GM19240 (cell line): ENCODE results near the gene SNTG2.

Experiments used
- DNase-seq: peaks from one replicate; pipeline ENCODE4 v3.0.0; 2011; ENCODE audit warnings: low spot score; ENCODE audit not compliant: insufficient read length

Gene SNTG2

GRCh38 chr2:987789-988188 is 37.1 kb downstream of the SNTG2 start:
- DNase-seq, result no peak

DNA sequence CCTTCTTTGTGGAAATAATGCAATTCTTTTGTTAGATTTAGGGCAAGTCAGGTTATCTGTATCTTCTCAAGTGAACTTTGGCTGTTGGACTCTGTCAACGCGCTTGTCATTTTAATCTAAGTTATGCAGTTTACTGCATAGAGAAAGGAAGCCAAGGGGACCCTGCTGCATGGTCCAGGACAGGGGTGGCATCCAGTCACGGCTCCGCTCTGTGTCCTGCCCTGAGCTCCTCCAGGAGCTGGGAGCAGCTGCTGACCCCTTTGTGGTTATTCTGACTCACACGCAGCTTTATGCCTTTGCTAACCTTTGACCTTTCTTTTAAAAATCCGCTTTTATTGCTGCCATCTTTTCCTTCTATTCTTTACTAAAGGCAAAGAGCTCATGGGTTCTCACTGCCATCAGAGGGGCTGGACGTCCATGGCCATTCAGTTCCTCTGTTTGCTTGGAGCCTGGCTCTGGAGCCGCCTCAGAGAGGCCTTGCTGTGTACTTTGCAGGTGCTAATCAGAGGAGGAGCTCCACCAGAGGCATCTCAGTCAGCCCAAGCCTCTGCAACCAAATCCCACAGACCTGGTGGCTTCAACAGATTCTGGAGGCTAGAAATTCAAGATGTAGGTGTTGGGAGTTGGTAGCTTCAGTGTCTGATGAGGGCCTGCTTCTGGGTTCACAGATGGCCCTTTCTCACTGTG is 39.3 kb downstream of the SNTG2 start:
- no peak for DNase-seq

DNA sequence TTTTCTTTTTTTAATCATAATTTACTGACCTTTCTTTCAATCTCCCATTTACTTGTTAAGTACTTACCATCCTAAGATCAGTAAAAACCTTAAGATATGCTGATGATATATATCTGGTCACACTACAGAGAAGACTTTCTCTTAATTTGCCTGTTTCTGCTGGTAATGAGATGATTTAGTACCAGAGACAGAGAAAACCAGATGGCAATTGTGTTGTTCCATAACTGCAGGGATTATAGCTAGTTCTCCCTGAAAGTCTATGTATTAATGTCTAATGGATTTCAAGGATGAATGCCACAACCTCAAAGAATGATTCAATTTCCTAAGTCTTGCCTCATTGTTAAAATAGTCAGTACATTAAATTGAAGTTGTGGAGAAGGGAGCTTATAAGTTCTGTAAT is 40.3 kb downstream of the SNTG2 start:
- no peak for DNase-seq

- DNase-seq, result no peak
Measured at GRCh38 chr2:1002350-1002749, 51.7 kb downstream of the SNTG2 start.

DNA sequence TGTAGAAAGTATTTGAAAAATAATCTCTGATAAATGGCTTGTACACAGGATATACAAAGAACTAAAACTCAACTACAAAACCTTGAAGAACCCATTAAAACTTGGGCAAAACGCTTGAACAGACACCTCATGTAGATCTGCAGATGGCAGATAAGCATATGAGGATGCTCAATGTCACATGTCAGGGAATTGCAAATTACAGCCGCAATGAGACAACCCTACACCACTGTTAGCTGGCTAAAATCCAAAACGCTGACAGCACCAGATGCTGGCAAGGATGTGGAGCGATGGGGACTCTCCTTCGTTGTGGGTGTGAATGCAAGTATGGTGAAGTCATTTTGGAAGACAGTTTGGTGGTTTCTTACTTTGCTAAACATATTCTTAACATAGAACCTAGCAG is 53.7 kb downstream of the SNTG2 start:
- no peak for DNase-seq

DNA sequence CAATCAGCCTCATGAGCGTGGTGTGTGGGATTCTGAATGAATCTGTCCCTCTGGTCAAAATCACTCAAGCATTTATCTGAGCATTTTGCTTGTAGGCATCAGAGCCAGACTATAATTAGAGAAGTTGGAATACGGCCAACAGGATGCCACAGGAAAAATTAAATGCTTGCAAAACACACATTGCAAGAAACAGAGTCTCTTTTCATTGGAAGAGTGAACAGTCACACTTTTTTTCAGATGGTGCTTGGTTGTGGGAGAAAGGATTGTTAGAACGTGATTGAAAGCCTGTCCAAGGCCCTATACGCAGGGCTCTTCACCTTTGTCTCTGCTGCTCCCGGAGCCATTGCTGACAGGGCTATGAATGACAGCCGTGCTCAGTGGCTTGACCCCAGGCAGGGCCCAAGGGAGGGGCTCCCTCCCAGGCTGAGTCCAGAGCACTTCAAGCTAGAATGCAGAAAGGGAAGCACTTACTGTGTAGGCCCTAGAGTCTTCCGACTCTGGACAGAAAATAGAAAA is 59.8 kb downstream of the SNTG2 start:
- no peak for DNase-seq

DNA sequence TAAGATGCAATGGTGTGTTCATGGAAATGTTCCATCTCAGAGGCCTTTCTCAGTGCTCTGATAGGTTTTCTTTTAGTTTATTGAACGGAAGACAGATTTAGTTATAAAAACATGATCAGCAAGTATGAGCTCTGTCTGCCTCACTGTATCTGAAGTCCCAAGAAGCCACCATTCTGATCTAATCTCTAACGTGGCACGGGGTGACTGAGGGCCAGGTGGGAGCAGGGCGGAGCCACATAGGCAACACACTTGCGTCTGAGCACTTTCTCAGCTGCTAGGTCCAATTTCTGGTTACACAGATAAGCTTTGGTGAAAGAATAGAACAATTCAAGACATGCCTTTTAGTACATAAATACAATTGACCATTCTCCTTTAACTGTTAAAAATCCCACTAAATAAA is 60.4 kb downstream of the SNTG2 start:
- DNase-seq, result no peak

- DNase-seq, result no peak
Measured at GRCh38 chr2:1011985-1012384, 61.3 kb downstream of the SNTG2 start.

DNA sequence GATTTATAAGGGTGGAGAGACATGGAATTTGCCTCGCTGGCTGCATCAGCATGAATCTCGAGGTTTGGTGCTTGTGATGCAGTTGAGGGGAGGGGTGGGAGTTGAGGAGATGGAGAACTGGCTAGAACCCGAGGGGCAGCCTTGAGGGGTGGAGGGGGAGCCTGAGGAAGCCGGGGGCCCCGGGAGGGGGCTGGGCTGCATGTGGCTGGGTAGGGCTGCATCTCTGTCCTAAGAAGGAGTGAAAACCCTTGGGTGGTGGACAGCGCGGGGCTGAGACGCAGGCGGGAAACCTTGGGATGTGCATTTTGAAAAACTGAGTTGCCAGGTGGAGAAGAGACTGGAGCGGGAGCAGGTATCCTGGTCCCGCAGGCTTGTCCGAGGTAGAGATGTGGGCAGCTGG is 64.2 kb downstream of the SNTG2 start:
- no peak for DNase-seq

DNA sequence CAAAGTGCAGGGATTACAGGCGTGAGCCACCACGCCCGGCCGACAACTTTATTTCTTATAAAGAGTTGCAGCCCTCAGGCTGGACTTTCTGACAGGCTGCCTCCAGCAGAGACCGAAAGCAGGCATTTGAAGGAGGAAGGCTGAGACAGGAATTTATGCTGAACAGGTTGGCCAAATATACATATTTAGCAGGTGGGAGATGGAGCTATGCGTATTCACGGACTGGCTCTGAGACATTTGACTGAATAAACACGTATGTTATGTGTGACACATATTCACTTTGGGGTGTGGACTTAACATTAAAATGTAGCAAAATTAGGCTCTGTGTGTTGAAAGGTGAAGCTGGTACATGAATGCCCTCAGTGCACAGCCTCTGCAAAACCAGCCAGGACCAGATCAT is 65.9 kb downstream of the SNTG2 start:
- no peak for DNase-seq

DNA sequence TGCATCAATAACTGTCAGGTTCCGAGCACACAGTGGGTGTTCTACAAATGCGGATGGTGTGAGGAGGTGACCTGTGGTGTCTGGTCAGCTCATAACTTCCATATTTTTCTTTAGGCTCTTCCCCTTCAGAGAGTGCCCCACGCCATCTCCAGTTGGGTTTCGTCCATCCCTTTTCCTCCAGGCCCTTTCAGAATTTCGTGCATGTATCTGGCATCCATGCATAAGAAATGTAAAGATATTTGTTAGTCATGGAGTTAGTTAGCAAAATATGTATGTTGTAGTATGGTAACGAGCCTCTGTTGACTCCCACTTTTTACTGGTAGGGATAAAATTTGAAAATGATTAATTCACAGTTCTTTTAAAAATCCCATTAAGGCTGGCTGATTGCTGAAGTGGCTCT is 67.2 kb downstream of the SNTG2 start:
- no peak for DNase-seq

DNA sequence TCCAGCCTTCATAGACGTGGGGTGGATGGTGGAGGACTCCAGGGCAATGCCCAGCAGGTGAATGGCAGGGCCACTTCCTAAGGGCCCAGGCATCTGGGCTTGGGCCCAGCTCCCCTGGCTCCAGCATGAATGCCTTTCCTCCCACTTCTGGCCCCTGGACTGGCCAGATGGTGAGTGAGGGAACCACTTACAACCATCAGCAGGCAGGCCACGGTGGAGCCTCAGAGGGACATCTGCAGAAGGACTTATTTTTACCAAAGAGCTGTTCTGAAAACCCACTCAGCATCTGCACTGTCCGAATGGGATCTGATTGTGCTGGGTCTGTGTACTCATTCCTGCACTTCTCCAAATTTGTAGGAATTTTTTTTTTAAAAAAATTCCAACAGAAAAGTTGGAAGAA is 69.6 kb downstream of the SNTG2 start:
- no peak for DNase-seq

DNA sequence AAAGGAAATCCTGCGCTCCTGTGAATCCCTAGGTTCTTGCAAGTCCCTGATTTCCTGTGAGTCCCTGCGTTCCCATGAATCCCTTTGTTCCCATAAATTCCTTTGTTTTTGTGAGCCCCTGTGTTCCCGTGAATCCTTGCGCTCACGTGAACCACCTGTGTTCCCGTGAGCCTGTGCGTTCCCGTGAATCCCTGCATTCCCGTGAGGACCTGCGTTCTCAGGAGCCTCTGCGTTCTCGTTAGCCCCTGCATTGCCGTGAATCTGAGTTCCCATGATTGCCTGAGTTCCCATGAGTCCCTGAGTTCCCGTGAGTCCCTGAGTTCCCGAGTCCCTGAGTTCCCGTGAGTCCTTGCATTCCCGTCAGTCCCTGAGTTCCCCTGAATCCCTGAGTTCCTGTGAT is 71.5 kb downstream of the SNTG2 start:
- DNase-seq, result no peak

DNA sequence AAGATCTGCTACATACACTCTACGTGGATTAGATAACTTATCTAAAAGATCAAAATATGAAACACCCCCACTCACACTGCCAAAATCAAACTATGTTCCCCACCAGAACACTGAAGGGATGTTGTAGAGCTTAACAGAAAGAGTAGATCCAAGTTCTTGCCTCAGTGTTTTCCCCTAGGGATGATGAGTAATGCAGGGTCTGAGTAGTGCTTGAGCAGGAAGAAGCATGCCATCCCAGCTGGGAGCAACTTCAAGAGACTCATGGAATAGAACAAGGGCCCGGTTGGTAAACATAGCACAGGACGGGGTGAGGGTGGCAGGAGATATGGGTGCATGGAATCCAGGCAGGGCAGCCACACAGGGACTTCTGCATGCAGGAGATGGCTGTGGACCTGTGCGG is 74.3 kb downstream of the SNTG2 start:
- no peak for DNase-seq

DNA sequence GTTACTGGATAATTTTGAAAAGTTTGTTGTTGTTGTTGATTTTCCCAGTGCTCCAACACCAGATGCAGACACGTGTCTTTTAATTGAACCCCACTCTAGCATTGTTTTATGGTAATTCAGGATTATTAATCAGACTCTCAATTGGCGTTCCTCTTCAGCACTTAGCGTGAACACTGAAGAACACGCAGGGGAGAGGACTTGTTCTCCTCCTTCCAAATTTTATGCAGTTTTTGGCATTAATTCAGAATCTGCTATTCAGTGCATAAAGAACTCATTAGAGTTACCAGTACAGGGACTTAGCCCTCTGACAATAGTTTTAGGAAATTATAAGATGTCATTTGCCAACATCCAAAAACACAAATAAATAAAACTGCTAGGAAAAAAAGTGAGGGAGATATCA is 75.5 kb downstream of the SNTG2 start:
- DNase-seq, result no peak

- DNase-seq, result no peak
Measured at GRCh38 chr2:1028831-1029230, 78.2 kb downstream of the SNTG2 start.

DNA sequence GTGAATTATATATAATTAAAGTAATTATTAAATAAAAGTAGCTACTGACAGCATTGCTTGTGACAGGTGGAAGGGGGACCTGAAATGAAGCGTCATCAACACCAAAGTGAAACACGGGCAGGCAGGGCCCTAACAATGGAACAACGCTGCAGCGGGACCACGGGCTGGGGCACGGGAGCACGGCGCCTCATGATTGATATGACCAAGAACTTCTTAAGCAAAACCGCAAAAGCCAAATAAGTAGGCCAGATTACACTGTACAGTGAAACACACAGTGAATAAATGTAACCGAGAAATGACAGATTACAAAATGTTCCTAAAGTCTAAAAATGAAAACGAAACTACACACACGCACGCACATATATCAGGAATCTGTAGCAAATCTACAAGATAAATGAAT is 81.4 kb downstream of the SNTG2 start:
- no peak for DNase-seq

GRCh38 chr2:1033069-1033468 is 82.4 kb downstream of the SNTG2 start:
- no peak for DNase-seq

GRCh38 chr2:1037066-1037465 is 86.4 kb downstream of the SNTG2 start:
- no peak for DNase-seq

- no peak for DNase-seq
Measured at GRCh38 chr2:1039549-1039948, 88.9 kb downstream of the SNTG2 start.

DNA sequence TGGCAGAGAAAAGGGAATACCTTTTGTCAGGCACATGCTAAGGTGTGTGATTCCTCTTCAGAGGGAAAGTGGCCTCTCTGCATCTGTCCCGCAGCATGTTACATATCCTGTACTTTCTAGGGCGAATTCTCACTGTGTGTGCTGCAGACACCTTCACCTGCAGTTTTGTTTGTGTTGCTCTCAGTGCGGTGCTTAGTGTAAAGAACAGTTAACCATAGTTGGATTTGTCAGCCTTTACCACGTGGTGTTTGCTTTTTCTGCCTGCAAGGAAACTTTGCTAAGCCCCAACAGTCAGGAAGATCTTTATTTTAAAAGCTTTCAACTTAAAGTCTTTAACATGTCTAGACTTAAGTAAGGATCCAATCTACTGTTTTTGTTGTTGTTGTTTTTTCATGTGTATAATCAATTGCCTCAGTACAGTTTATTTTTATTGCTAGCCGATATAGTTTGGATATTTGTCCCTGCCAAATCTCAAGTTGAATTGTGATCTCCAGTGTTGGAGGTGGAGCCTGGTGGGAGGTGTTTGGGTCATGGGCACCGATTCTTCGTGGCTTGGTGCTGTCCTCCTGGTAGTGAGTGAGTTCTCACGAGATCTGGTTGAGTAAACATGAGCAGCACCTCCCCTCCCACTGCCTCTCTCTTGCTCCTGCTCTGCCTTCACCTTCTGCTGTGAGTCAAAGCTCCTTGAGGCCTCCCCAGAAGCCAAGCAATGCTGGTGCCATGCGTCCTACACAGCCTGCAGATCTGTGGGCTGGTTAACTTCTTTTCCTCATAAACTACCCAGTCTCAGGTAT is 90.6 kb downstream of the SNTG2 start:
- DNase-seq, result no peak

GRCh38 chr2:1045109-1045508 is 94.5 kb downstream of the SNTG2 start:
- no peak for DNase-seq

DNA sequence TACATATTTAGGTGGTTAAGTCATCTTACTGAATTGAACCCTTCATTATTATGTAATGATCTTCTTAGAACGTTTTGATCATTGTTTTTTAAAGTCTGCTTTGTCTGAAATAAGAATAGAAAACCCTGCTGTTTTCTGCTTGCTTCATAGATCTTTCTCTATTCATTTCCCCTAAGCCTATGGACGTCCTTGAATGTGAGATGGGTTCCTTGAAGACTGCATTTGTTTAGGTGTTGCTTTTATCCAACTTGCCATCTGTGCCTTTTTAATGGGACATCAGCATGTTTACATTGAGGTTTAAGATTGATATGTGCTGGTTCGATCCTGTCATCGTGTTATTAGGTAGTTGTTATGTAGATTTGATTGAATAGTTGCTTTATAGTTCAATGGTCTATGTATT is 95.4 kb downstream of the SNTG2 start:
- no peak for DNase-seq
